OCI-LY3 (cell line): ENCODE data around the gene APAF1.

Experiments
- CTCF ChIP-seq: fragments of 200-600, 300-600 bp; sonication (generic); IDR thresholded peaks from 2 replicates; pipeline ENCODE4 v1.5.1; 2014; ENCODE audit warnings: antibody characterized with exemption, low read length, low read depth
- EZH2phosphoT487 ChIP-seq: fragments of 200-600 bp; shearing (Covaris generic); IDR thresholded peaks from 2 replicates; pipeline ENCODE4 v1.6.1; 2018; ENCODE audit warnings: antibody characterized with exemption, mixed run types, low read depth

GRCh38 chr12:98651328-98651727 is 6.2 kb downstream of the APAF1 start:
- TF ChIP-seq CTCF (no peak), EZH2phosphoT487 (no peak)
